NCI-H1694 (cell line): ENCODE data around the gene PPAN.
A peak's percentile ranks its signal among the peaks of the same experiment; 100 is the strongest.

Source experiments
- DNase-seq: peaks from one replicate; lab custom pipeline; 2025; lab: John Stamatoyannopoulos, UW

The PPAN gene

DNA sequence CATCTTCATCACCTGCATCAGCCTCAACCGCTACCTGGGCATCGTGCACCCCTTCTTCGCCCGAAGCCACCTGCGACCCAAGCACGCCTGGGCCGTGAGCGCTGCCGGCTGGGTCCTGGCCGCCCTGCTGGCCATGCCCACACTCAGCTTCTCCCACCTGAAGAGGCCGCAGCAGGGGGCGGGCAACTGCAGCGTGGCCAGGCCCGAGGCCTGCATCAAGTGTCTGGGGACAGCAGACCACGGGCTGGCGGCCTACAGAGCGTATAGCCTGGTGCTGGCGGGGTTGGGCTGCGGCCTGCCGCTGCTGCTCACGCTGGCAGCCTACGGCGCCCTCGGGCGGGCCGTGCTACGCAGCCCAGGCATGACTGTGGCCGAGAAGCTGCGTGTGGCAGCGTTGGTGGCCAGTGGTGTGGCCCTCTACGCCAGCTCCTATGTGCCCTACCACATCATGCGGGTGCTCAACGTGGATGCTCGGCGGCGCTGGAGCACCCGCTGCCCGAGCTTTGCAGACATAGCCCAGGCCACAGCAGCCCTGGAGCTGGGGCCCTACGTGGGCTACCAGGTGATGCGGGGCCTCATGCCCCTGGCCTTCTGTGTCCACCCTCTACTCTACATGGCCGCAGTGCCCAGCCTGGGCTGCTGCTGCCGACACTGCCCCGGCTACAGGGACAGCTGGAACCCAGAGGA is 7.9 kb downstream of the PPAN start:
- no peak for DNase-seq

DNA sequence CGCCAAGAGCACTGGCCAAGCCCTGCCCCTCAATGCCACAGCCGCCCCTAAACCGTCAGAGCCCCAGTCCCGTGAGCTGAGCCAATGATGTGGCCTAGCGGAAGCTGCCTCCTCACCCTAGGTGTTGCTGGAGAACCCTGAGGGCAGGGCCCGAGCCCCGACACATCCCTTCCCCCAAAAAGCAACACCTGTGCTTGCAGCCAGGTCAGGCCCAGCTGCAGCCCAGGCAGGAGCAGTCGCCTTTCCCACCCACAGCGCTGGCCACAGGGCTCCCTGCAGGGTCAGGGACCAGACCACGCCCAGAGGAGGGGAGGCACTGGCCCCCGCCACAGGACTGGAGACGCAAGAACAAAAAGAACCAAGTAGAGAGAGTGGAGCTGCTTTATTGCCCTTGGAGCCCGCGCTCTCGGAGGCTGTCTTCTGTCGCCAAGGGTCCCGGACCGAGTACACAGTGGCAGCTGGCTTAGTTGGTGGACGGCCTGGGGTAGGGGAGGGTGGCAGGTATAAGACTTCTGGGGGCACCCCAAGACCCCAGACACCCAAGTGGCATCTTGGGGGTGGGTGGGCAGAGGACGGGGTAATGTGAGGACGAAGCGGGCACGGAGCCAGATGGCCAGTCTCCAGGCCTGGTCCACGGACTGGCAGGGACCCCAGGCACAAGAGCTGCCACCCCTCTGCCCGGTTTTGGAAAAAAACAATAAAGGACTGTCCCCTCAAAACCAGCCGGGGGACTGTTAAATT is 8.7 kb downstream of the PPAN start:
- DNase-seq: no peak

DNA sequence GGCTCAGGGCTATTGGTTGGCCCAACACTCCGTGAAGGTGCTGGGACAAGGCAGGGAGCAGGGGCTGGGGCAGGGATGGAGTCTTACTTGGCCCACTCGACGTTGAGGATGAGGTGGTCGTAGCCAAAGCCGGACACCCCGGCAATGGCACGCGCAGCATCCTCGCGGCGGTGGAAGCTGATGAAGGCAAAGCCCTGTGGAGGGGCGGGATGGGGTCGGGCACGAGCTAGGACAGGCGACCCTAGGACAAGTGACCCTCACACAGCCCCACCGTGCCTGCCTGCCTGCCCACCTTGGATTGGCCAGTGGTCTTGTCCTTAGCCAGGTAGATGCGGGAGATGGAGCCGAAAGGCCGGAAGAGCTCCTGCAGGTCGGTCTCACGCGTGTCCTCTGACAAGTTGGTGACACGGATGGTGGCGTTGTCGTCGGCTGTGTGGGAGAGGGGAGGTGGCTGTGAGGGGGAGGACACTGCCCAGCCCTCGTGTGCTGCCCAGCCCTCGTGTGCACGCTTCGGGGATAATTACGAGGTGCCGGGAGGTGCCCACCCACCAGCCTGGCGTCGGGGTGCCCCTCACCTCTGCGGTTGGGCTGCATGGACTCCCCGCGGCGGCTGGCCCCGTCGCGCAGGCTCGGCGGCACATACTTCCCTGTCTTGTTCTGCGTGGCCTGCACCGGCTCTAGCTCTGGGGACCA is 9.4 kb downstream of the PPAN start:
- DNase-seq: no peak

GRCh38 chr19:10116085-10116865 is 10.1 kb downstream of the PPAN start:
- DNase-seq: no peak

DNA sequence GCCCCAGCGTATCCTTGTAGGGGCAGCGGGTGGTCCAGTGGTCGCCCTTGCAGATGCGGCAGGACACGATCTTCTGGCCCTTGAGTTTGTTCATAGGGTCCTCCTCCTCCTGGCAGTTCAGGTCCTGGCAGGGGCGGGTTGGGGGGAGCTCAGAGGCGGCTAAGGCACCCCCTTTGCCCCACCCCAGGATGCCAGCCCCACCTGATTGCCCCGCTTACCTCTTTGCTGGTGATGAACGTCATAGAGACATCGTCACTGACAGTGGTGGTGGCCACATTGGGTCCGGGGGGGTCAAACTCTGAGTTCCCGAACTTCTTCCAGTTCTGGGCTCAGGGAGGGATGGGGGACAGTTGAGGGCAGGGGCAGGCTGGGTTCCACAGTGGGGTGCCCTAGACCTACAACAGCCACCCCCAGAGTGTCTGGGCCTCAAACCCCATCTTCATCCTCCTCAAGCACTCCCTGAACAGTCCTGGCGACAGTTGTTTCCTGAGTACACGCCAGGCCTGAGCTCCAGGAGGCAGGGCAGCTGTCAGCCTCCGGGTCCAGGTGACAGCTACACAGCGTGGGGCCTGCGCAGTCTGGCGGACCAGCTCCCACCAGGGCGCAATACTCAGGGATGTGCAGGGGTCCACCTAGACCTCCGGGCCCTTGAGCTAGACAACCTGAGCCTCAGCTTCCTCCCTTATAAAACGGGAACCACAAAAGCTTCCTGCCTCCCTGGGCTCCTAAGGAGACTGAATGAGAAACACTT is 10.9 kb downstream of the PPAN start:
- DNase-seq: no peak

DNA sequence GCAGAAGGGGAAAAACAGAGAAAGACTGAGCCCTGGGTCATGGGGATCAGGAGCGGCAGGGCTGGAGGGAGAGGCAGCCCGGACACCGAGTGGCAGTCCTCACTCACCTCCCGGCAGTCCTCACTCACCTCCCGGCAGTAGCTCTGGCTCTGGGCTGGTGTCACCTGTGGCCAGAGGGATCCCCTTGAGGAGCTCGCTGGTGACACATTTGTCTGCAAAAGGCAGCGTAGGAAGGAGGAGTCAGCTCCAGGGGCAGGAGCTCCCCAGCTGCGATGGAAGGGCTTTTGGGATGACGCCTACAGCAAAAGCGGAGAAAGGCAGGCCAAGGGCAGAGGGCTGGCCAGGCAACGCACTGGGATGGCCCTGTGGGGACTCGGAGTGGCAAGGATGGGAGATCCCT is 12.8 kb downstream of the PPAN start:
- no peak for DNase-seq

DNA sequence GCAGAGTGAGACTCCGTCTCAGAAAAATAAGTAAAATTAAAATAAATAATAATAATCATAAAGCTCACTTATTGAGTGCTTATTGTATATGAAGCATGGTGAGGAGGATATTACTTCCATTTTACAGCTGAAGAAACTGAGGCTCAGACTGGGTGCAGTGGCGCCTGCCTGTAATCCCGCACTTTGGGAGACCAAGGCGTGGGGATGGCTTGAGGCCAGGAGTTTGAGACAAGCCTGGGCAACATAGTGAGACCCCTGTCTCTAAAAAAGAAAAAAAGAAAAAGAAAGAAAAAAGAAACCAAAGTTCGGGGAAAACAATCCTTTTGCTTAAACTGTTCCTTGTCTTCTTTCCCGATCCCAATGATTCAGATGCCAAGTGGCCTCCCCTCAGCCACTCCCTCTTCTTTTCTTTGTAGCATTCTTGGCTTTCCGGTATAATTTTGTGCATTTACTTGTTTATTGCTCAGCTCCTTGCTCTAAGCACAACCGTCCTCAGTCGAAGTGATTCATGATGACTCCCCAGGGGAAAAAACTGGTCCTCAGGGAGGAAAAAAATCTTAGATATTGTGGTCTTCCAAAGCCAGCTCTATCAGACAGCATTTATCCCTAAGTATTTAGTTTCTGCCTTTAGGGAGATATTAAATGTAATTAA is 14.5 kb downstream of the PPAN start:
- no peak for DNase-seq

- no peak for DNase-seq
Observed at GRCh38 chr19:10122045-10122444, 15.9 kb downstream of the PPAN start.

GRCh38 chr19:10124429-10124828 is 18.3 kb downstream of the PPAN start:
- no peak for DNase-seq

GRCh38 chr19:10126213-10126639 is 20.1 kb downstream of the PPAN start:
- DNase-seq: no peak

DNA sequence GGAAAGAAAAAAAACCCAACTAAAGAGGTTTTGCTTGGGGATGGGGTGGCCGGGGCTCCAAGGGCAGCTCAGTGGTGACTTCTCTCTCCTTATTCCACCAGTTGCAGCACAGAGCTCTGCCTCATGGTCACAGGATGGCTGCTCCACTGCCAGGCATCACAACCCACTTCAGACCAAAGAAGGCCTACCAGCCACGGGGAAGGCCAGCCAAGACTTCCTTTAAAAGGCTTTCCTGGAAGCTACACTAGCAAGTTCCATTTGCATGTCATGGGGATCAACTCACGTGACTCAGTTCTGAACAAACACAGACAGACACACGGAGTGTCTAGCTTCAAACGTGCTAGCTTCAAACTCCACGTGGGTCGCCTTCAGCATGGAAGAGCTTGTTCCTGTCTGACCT is 26.7 kb downstream of the PPAN start:
- no peak for DNase-seq

GRCh38 chr19:10133596-10133995 is 27.4 kb downstream of the PPAN start:
- no peak for DNase-seq

GRCh38 chr19:10134040-10134439 is 27.9 kb downstream of the PPAN start:
- no peak for DNase-seq

- DNase-seq: no peak
Observed at GRCh38 chr19:10135551-10136334, 29.6 kb downstream of the PPAN start.

- no peak for DNase-seq
Observed at GRCh38 chr19:10136936-10137335, 30.8 kb downstream of the PPAN start.

- DNase-seq: no peak
Observed at GRCh38 chr19:10137751-10138682, 31.9 kb downstream of the PPAN start.

- peak; percentile 17 for DNase-seq
Observed at GRCh38 chr19:10138879-10139795, 33.0 kb downstream of the PPAN start.

DNA sequence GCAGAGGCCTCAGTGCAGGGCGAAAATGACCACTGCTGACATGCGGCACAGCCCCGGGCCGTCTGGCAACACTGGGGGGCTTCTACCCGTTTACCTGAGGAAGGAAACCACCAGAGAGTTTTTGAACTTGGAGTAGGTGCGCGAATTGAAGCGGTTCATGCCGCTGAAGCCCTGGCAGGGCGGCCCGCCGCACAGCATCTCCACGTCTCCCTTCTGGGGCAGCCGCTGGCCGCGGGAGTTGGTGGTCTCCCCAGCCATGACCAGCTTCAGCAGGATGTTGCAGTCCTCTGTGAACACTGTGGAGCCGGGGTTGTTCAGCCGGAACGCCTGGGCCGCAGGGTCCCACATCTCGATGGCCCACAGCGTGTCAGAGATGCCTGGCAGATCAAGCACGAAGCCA is 33.8 kb downstream of the PPAN start:
- no peak for DNase-seq
